ENCODE results near the gene KLHL33. TPM values are rescaled to one million over a fixed set of nuclear protein-coding genes. Genes with fewer than 3 reads are reported as not detected.

Gene KLHL33
- total and polyA plus RNA-seq, 2 experiments from 2014 or later: not detected

GRCh38 chr14:20460458-20461224 lies 24.7 kb upstream of the KLHL33 start:
- H3K79me2 ChIP-seq (ENCODE audit: insufficient read depth): peaks cover 54% of the 10 kb centered on the region
- H3K9me3 ChIP-seq (ENCODE audit: low read depth): no peaks in the 10 kb centered on the region
- WGBS, 2 experiments (ENCODE audit: low coverage in 1 of 2, low lambda C conversion rate in 2 of 2, missing lambda C conversion rate in 2 of 2): 4% methylated on average over 20 to 31 of the region's 32 CpGs
- TF ChIP-seq EZH2 (IDR thresholded peaks at IDR 0.05; ENCODE audit: insufficient read depth, poor library complexity, severe bottlenecking) (no peak), EZH2phosphoT487 (IDR thresholded peaks at IDR 0.05; ENCODE audit: insufficient read depth, low read depth) (no peak)
- DNase-seq: peak; percentile 20
- H3K36me3 ChIP-seq (ENCODE audit: low read depth): peaks cover 18% of the 10 kb centered on the region; the same call in 1 of the 2 replicates
- no peaks in the 10 kb centered on the region for H3K9me2 ChIP-seq (ENCODE audit: insufficient read depth)
- H3K9ac ChIP-seq: peak overlapping the region; percentile 90
- H3K4me1 ChIP-seq (ENCODE audit: insufficient read depth): peaks cover 22% of the 10 kb centered on the region
- H3K27me3 ChIP-seq (replicated peaks; ENCODE audit: insufficient read depth): no peaks in the 10 kb centered on the region
- peak overlapping the region; percentile 68 for H3K27ac ChIP-seq
- H3K4me2 ChIP-seq (ENCODE audit: unreplicated experiment): peak overlapping the region; percentile 85
- H4K20me1 ChIP-seq (ENCODE audit: insufficient read depth): no peaks in the 10 kb centered on the region
- H3K4me3 ChIP-seq: peak overlapping the region; percentile 88
- in situ Hi-C loops (cut with MboI): no loop called here
- peaks cover 28% of the 10 kb centered on the region for H3F3A ChIP-seq (ENCODE audit: insufficient read depth)
- peak overlapping the region; percentile 43 for H2AFZ ChIP-seq

- Histone ChIP-seq H3K4me2 (ENCODE audit: unreplicated experiment) (no peak overlapping the region), H4K20me1 (ENCODE audit: insufficient read depth) (no peaks in the 10 kb centered on the region), H2AFZ (no peak overlapping the region), H3F3A (ENCODE audit: insufficient read depth) (peaks cover 28% of the 10 kb centered on the region), H3K9me3 (ENCODE audit: low read depth) (no peaks in the 10 kb centered on the region), H3K4me1 (ENCODE audit: insufficient read depth) (peaks cover 28% of the 10 kb centered on the region), H3K27me3 (replicated peaks; ENCODE audit: insufficient read depth) (no peaks in the 10 kb centered on the region), H3K9me2 (ENCODE audit: insufficient read depth) (no peaks in the 10 kb centered on the region), H3K36me3 (ENCODE audit: low read depth) (peaks cover 18% of the 10 kb centered on the region; the same call in 1 of the 2 replicates), H3K79me2 (ENCODE audit: insufficient read depth) (peaks cover 68% of the 10 kb centered on the region), H3K9ac (no peak overlapping the region), H3K4me3 (no peak overlapping the region), H3K27ac (no peak overlapping the region)
- in situ Hi-C loops (cut with MboI): no loop called here
- TF ChIP-seq EZH2phosphoT487 (IDR thresholded peaks at IDR 0.05; ENCODE audit: insufficient read depth, low read depth) (no peak), EZH2 (IDR thresholded peaks at IDR 0.05; ENCODE audit: insufficient read depth, poor library complexity, severe bottlenecking) (no peak)
- no peak for DNase-seq
- WGBS, 2 experiments (ENCODE audit: low coverage in 1 of 2, low lambda C conversion rate in 2 of 2, missing lambda C conversion rate in 2 of 2): 57 to 59% methylated on average over 8 of the region's 8 CpGs
Observed at GRCh38 chr14:20458031-20458789, 22.2 kb upstream of the KLHL33 start.

- peak overlapping the region; percentile 96 for H3K4me2 ChIP-seq (ENCODE audit: unreplicated experiment)
Observed at GRCh38 chr14:20456971-20457370, 21.0 kb upstream of the KLHL33 start.

More at GRCh38 chr14:20456971-20457370, 21.0 kb upstream of the KLHL33 start:
- Histone ChIP-seq H4K20me1 (ENCODE audit: insufficient read depth) (no peaks in the 10 kb centered on the region), H3K4me3 (peak overlapping the region; percentile 88), H3K27ac (peak overlapping the region; percentile 98), H3K9me3 (ENCODE audit: low read depth) (no peaks in the 10 kb centered on the region), H3K9me2 (ENCODE audit: insufficient read depth) (no peaks in the 10 kb centered on the region), H3K9ac (peak overlapping the region; percentile 95), H3K36me3 (ENCODE audit: low read depth) (peaks cover 18% of the 10 kb centered on the region; the same call in 1 of the 2 replicates), H3K4me1 (ENCODE audit: insufficient read depth) (peaks cover 28% of the 10 kb centered on the region), H2AFZ (no peak overlapping the region), H3K79me2 (ENCODE audit: insufficient read depth) (peaks cover 76% of the 10 kb centered on the region), H3K27me3 (replicated peaks; ENCODE audit: insufficient read depth) (no peaks in the 10 kb centered on the region), H3F3A (ENCODE audit: insufficient read depth) (peaks cover 22% of the 10 kb centered on the region)
- TF ChIP-seq EZH2 (IDR thresholded peaks at IDR 0.05; ENCODE audit: insufficient read depth, poor library complexity, severe bottlenecking): no peak
- no peak for TF ChIP-seq EZH2phosphoT487 (IDR thresholded peaks at IDR 0.05; ENCODE audit: insufficient read depth, low read depth)
- no peak for DNase-seq
- WGBS, 2 experiments (ENCODE audit: low coverage in 1 of 2, low lambda C conversion rate in 2 of 2, missing lambda C conversion rate in 2 of 2): 82 to 85% methylated on average over 13 of the region's 13 CpGs
- in situ Hi-C loops (cut with MboI): no loop called here
